HG03457 (cell line): ENCODE measurements around the gene TMEM26.

ENCODE experiments used
- ATAC-seq: cut with Tn5 transposase; IDR thresholded peaks from one replicate; pipeline ENCODE4 v1.9.1; 2021; ENCODE audit warnings: moderate number of reproducible peaks; ENCODE audit not compliant: unreplicated experiment

Gene TMEM26

DNA sequence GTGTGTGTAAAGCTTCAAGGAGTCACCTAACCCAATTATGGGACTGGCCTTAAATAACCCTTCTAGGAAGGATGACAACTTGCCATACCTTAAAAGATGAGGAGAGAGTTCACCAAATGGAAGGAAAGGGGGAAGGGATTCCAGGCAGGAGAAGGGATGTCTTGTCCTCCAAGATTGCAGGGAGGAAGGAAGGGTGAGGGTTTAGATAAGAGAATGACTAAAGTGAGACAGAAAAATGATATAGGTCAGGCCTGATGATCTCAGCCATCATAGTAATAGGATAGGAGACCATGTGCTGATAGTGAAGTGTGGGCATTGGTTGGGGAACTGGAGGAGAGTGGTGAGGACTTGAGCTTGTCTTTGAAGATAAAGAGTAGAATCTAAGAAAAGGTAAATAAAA is 7.7 kb upstream of the TMEM26 start:
- ATAC-seq = no peak

DNA sequence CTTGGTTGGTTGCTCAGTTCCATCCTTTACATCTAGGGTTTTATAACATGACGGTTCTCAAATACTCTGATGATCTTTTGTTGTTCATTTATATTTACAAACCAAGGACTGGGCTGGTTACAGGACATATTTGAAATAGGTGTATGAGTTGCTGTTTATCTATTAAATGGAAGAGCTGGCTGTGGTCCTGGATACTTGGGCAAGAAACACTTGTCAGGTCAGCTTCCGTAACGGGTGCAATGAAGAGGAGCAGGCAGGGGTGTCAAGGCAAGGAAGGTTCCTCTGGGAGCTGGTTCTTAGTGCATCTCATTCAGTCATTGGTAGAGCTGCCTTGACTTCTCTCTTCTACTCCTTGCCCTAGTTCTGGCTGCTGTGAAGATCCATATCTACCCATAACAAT is 4.8 kb upstream of the TMEM26 start:
- no peak for ATAC-seq

DNA sequence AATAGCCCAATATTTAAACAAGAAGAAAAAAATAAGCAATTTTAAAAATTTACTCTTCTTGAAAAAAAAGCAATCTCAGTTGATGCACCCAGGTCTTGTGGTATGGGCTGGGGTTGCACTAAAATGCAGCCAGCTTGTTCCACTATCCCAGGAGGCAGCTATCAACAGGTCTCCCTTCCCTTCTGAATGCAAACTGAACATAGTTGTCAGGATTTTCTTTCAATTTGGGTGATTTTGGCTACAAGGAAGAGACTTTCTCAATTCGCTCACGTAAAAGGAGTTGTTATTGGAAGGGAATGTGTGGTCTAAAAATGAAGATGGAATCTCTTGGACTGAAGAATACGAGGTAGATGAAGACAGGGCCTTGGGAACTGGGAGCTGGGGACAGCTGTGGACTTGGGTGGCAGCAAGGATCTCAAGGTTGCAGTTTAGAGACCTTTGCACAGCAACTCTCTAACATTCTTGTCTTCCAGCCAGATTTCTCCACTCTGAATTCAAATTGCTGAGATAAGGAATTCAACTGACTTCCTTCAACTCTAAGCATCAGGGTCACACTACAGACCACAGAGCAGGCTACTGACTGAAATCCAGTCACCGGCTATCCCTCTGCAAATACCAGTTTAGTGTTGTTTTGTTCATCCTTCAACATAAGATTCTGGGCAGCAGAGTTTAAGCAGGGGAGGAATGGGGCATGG is 3.1 kb upstream of the TMEM26 start:
- no peak for ATAC-seq

DNA sequence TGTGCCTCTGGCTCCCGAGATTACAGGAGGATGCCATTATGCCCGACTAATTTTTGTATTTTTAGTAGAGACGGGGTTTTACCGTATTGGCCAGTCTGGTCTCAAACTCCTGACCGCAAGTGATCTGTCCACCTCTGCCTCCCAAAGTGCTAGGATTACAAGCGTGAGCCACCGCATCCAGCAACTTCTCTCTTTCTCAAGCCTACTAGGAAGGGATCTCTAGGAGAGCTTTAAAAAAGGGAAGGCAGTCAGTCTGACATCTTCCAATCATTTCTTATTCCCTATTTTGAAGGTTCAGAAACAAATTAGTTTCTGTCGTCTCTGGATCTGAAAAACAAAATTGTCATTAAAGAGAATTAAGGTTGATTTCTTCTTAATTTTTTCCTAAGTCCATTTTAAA is 2.5 kb upstream of the TMEM26 start:
- ATAC-seq = no peak

DNA sequence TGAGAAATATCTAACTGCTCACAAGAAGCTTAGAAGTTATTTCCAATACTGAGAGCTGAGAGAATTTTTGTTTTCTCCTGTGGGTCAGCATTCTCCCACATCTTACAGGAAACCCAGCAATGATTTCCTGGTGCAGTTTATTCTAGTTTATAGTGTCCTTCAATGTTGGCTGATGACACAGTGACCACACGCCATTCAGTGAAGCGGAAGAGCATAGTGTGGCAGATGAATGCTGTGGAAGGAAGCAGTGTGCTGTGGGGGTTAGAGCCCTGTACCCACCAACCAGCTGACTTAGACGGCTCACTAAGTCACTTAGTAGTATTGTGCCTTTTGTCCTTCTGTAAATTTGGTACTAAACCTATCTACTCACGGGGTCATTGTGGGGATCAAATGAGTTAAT is 1.4 kb upstream of the TMEM26 start:
- no peak for ATAC-seq

DNA sequence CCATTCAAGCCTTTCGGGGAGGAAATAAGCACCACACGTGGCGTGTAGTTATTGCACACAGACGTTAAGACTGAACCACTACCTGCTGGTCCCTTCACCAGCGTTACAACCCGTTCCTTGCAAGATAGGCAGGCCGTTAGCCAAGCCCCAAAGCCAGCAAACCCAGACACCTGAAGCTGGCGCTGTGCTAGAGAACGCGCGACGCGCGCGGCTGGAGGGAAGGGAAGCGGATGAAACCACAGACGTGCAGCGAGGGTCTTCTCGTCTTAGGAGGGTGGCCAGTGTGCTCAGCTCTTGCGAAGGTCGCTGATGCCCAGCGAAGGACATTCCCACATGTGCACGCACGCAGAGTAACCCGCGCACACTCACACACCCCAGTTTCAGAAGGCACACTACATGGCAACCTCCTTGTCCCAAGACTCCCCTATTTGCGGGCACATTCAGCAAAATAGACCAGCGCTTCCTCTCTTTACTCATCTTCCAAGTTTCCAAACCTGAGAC is 980 bp downstream of the TMEM26 start:
- ATAC-seq = no peak

DNA sequence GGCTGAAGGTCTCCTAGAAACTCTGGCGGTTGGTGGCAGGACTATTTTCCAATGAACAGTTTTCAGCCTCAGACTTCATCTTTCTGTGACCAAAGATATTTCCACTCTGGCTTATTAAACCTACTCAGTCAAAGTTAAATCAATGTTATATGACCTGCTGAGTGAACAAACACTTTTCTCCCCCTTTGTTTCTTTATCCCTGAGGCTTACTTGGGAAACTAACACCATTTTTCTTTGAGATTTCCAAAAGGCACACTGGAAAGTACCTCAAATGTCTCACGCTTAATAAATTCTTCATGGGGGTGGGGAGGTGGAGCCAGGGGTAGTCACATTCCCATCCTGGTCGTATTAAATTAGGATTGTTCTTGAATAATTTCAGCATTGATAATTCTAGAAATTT is 1.8 kb downstream of the TMEM26 start:
- ATAC-seq = no peak

DNA sequence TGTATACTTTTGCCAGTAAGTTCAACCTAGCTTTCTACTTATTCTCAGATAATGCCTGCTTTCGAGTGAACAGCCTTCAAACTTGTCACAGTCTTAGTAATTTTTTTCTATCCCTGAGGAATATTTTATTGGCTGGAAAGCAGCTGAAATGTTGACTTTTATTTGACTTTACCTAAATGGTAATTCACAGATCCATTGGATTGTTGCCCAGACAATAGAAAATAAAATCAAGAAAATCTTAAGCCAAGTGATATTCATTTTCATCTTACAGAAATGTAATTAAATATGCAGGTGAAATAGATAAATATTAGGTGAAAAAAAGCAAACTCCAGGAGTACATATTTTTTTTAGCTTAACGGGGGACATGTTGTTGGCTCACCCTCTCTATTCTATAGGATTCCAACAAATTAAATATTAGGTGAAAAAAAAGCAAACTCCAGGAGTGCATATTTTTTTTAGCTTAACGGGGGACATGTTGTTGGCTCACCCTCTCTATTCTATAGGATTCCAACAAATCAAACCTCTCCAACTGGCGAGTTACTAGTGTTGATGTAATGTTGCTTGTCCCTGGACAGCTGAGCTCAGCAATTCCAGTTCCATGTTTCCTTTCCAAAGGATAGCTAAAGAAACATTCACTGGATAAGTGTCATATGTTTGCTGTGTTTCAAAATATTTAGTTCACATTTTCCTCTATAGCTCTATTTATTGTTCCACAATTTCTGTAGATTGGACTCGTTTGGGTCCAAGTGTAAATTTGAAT is 4.2 kb downstream of the TMEM26 start:
- no peak for ATAC-seq

DNA sequence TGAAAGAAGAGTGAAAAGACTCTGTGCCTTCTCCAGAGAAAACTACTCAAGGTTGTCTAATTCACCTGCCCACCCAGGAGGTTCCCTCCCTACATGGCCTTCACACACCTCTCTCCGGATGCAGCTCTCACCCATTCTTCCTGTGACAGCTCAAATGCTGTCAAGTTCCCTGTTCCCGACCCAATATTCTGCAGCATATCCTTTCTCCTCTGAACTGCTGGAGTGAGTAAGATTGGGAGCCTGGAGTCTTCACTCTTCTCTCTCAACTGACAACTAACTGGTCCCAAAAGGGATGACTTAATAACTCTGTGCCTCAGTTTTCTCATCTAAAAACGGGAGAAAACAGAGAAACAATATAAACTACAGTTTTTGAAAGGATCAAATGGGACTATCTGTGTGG is 5.1 kb downstream of the TMEM26 start:
- no peak for ATAC-seq

DNA sequence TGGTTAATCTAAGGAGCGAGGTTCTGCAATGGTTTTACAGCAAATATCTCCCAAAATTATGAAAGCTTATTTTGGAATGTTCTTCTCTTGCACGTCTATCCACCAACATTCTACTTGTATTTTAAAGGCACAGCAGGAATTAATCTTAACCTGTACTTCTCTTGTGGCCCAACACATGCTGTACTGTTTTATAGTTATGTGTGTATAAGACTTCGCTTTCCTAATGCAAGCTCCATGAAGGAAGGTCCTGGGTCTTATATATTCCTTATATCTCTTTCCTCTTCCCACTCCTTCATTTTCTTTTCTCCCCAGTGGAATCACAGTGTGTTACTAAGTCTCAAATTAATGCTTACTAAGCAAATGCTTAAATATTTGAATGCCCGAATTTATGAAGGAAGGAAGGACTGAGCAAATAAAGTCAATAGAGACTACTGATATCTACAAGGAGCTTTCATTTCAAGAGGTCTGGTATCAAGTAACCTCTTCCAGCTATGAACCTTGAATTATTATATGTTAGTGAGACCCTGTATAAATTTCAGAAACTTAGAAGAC is 14.0 kb downstream of the TMEM26 start:
- ATAC-seq = no peak

DNA sequence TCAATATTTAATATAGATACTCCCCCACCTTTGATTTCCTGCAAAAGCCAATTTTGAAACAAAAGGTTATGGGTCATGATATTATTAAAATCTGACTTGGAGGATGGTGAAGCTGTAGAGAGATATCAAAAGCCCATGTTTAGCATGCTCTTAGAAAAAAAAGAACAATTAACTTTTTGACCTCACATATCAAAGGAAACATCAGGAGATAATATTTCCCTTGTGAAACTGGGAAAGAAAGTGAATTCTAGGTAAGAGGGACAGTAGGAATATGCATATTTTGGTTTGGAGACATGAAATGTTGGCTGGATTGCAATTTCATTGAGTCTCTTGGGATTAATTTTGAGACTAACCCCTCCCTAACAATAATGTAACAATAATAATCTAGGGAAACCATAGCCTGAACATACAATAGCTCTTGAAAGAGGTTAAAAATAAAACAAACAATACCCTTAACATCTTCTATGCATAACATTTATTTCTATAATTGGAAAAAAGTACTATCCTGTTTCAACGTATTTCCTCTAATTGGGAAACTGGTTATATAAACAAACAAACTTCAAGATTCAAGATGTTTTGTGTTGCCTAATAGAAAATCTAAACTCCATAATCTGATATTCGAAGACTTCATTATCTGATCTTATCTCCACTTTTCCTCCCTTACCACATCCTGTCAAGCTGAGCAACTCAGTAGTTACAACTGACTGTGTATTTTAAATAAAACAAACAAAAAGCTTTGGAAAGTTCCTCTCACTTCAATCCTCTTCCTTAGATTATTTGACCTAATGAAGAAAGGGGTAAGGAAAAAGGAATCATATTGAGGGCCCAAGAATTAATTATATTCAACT is 14.8 kb downstream of the TMEM26 start:
- ATAC-seq = no peak

DNA sequence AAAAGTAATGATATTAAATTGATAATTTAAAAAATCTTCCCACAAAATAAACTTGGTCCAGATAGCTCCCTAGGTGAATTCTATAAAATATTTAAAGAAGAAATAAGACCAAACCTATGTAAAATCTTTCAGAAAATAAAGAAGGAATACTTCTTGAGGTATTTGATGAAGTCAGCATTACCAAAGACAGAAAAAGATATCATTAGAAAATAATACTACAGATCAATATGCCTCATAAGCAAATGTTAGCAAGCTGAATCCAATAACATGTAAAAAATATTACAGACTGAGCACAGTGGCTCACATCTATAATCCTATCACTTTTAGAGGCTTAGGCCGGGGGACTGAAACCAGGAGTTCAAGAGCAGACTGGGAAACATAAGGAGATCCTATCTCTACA is 30.0 kb downstream of the TMEM26 start:
- ATAC-seq = no peak

DNA sequence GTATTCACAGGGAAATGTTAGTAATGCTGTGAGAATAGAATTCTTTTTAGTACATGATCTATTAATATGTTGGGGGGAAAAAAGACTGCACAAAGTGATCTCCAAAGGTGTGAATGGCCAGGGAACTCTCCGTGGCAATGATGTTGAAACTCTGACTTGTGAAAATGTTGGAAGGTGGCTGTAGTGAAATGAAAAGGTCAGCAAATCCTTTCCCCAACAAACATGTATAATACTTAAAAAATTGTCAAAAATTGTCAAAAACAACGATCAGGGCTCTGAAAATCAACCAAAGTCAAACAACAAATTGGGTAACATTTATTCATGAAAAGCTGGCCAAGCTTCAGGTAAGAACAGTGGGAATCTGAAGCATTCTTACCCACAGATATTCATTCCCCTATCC is 35.5 kb downstream of the TMEM26 start:
- no peak for ATAC-seq

DNA sequence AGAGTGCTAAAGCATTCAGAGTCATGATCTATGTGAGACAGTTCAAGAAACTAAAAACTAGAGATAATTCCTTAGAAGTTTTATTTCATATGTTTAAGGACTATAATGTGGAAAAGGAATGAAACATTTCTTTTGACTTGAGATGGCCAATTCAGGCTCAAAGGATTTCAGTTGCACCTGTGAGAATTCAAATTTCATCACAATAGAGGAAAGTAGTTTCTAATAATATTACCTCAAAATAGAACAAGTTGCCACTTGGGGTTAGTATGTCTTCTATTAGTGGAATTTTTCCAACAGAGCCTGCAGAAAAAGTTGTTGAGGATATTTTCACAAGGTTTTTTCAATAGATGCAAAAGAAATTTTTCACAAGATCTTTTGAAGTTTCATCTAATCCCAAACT is 37.4 kb downstream of the TMEM26 start:
- no peak for ATAC-seq

DNA sequence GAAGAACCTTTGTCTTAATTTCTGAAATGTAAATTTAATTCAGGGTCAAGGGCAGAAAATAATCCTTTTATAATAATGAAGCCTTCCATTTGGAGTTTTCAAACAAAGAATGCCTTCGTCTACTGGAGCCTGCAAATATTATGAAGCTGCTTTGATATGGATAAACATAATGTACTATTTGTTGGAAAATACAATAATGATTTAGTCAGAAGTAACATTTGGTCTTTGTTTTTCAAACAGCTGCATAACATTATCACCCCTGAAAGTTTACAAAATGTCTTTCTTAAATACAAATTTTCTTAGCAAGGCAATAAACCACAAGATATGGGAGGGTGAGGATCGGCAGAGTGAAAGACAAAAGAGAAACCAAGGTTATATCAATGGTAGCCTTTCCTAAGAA is 41.5 kb downstream of the TMEM26 start:
- no peak for ATAC-seq

DNA sequence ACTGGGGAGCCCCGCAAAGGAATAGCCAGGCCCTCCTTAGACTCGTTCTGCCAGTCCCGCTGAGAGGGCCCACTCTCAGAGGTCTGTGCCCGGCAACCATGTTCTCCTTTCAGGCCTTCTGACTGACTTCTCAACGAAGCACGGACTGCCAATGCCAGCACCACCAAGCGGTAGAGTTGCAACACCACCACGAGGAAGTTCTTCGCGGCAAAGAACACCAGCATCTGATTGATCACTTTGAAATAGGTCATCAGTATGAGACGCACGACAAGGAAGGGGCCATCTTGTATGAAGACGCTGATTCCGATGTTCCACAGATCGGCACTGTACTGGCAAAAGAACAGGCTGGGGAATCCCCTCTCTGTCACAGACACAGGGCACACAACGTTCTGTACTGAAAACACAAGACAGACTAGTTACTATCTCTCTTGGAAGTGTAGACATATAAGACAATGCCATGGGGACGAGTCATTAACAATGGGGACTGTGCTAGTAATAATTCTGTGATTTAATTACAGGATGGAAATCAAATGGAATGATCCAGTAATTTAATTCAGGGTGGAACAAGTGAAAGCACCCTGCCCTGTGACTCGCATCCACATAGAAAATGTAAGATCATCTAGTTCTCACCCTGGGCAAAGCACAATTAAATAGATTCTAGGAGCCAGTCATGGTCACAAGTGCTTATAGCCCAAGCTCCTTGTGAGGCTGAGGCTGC is 42.7 kb downstream of the TMEM26 start:
- no peak for ATAC-seq

DNA sequence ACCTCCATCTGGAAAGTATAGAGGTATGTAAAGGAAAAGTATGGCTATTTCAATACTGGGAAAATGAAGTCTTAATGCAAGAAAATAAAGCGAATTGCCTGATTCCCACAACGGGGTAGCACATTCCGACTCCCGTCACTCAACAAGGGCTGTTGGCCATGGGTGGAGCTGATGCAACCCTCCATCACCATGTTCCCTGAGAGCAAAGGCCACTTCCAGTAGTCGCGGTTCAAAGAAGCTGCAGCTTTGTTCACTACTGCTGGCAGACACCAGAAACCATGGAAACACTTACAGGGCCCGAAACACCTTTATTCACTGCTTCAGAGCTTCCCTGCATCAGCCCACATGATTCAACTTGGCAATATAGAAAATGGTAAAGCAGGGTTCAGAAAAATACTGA is 44.0 kb downstream of the TMEM26 start:
- no peak for ATAC-seq

DNA sequence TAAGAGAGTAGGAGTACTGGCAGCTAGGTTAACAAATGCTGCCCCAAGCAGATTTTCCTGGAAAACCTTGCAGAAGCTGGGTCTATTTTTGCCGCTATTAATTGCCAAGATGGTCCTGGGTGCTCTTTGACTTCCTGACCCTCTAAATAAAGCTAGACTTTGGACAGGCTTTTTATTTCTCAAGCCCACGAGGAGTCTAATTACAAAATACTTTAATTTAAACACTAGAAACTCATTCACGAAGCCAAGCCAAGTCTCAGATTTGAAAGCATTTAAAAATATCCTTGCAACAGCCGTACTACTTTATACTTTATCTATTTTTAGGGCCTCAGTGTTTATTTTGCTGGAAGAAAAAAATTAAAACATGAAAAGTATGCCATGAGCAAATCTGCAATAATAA is 45.1 kb downstream of the TMEM26 start:
- no peak for ATAC-seq

DNA sequence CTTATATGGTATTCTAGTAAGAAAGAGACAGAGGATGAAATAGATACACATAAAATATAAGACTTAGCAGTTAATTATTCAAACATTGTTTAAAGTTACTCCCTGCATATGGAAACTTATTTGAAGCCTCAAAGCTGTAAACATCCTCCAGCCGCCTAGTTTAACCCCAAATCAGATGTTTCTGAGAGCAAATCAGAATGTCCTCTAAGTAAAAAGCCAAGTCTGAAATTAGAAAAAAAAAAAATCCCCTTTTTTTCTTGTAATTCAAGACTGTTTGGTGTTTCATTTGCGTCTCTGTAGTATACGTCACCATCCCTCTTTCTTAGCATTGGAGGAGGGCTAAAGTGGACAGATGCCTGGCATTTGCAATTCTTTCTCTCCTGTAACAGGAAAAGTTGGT is 46.4 kb downstream of the TMEM26 start:
- ATAC-seq = no peak

DNA sequence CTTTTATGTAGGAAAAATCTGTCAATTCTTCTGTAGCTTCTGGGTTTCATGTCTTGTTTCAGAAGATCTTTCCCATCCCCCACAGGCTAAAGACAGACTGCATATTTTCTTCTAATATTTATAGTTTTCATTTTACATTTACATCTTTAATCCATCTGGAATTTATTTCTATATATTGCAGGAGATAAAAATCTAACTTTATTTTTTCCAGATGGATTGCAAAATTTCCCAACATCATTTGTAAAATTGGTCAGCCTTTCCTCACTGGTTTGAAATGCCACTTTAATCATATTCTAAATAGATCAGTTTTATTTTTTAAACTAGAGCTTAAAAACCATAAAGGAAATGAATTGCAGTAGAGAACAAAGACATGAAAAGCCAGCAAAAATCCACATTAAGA is 46.9 kb downstream of the TMEM26 start:
- ATAC-seq = no peak

DNA sequence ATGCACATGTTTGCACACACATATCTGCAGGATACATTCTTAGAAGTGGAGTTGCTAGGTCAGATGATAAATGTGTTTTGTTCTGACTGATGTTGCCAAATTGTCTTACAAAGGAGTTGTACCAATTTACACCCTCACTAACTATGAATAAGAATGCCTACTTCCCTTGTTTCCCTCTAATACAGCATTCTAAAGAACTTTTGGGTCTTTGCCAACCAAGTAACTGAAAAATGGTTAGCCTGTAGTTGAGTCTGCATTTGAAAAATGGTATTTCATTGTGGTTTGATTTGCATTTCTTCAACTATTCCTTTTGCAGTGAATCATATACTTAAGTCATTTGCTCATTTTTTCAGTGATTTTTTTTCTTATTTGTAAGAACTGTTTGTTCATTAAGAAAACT is 48.4 kb downstream of the TMEM26 start:
- ATAC-seq = no peak
